ENCODE measurements around the gene HSF5. TPM values are rescaled to one million over a fixed set of nuclear protein-coding genes. Genes with fewer than 3 reads are reported as not detected.

Gene HSF5
- total RNA-seq, 1 experiment from 2014 or later, result not detected

DNA sequence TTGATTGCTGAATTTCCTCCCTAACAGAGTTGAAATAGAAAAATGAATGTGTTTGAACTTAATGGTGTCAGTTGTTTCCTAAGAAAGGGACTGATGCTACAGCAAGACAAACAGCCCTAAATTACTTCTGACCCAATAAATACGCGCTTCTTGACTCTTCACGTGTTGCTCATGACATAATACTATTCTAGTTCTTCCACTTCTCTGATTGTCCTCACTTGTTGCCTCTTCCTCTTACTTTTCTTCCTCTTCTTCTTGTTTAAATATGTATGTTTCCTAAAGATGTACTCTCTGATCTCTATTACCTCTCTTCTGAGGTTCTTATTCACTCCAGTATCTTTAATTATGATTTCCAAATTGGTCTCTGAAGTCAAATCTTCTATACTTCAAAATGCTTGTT, 103.3 kb downstream of the HSF5 start:
- no peaks in the 10 kb centered on the region for H3K79me1 ChIP-seq (ENCODE audit: insufficient read depth, low read depth, low read length, poor library complexity, severe bottlenecking)
- no peak overlapping the region for H2BK20ac ChIP-seq (ENCODE audit: low read depth, low read length, poor library complexity, severe bottlenecking)
- no peak overlapping the region for H2BK5ac ChIP-seq (ENCODE audit: insufficient read length, low read length)
- H3K27ac ChIP-seq (ENCODE audit: insufficient read length, low read depth, low read length), result no peak overlapping the region
- H3K4me1 ChIP-seq (ENCODE audit: insufficient read depth, low read length), result peaks cover 9% of the 10 kb centered on the region
- no peak overlapping the region for H3K56ac ChIP-seq (ENCODE audit: insufficient read length, low read depth, low read length)
- H2BK12ac ChIP-seq (ENCODE audit: insufficient read length, low read depth, low read length), result no peak overlapping the region
- no peak overlapping the region for H4K91ac ChIP-seq (ENCODE audit: insufficient read length, low read depth, low read length)
- H3T11ph ChIP-seq (ENCODE audit: low read length), result no peak overlapping the region
- no peak overlapping the region for H3K4me3 Mint-ChIP-seq
- H2AFZ ChIP-seq (ENCODE audit: low read length), result no peak overlapping the region
- no CpG with 5 or more reads among the region's 3 CpGs for WGBS (ENCODE audit: extremely low coverage, insufficient read length, low lambda C conversion rate)
- no peak overlapping the region for H3K18ac ChIP-seq (ENCODE audit: insufficient read length, low read depth, low read length)
- H3K9me3 ChIP-seq (ENCODE audit: control insufficient read depth, low read depth, low read length), result no peaks in the 10 kb centered on the region
- no peaks in the 10 kb centered on the region for H3K27me3 Mint-ChIP-seq (ENCODE audit: low read depth)
- no peak overlapping the region for H3K4me2 ChIP-seq (ENCODE audit: insufficient read depth, insufficient read length, low read length)
- no peaks in the 10 kb centered on the region for H3K36me3 Mint-ChIP-seq (ENCODE audit: insufficient read depth in 1 of 3, low read depth in 3 of 3)
- H3K27me3 ChIP-seq (ENCODE audit: insufficient read depth, low read length), result no peaks in the 10 kb centered on the region
- no peak overlapping the region for H3K4ac ChIP-seq (ENCODE audit: low read depth, low read length)
- TF ChIP-seq, protein P1, sequence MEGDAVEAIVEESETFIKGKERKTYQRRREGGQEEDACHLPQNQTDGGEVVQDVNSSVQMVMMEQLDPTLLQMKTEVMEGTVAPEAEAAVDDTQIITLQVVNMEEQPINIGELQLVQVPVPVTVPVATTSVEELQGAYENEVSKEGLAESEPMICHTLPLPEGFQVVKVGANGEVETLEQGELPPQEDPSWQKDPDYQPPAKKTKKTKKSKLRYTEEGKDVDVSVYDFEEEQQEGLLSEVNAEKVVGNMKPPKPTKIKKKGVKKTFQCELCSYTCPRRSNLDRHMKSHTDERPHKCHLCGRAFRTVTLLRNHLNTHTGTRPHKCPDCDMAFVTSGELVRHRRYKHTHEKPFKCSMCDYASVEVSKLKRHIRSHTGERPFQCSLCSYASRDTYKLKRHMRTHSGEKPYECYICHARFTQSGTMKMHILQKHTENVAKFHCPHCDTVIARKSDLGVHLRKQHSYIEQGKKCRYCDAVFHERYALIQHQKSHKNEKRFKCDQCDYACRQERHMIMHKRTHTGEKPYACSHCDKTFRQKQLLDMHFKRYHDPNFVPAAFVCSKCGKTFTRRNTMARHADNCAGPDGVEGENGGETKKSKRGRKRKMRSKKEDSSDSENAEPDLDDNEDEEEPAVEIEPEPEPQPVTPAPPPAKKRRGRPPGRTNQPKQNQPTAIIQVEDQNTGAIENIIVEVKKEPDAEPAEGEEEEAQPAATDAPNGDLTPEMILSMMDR (conservative IDR thresholded peaks at IDR 0.05), result no peak
- no peak overlapping the region for H3K23ac ChIP-seq (ENCODE audit: insufficient read length, low read depth, low read length)
- H3K79me2 ChIP-seq (ENCODE audit: insufficient read depth, low read length), result no peaks in the 10 kb centered on the region
- no peak for DNase-seq
- peaks cover 27 to 29% of the 10 kb centered on the region in 2 experiments for H3K4me1 Mint-ChIP-seq
- H3K27ac Mint-ChIP-seq, result no peak overlapping the region
- H2BK120ac ChIP-seq (ENCODE audit: low read depth, low read length, poor library complexity, severe bottlenecking), result no peak overlapping the region
- no peak overlapping the region for H2AK5ac ChIP-seq (ENCODE audit: insufficient read length, low read length)
- no peaks in the 10 kb centered on the region for H3K23me2 ChIP-seq (ENCODE audit: insufficient read length, low read depth, low read length, poor library complexity, severe bottlenecking)
- no peak overlapping the region for H3K14ac ChIP-seq (ENCODE audit: insufficient read depth, low read length)
- no peak overlapping the region for H4K8ac ChIP-seq (replicated peaks; ENCODE audit: insufficient read length, low read depth, low read length)
- H4K20me1 ChIP-seq (ENCODE audit: control insufficient read depth, insufficient read depth, insufficient read length), result no peaks in the 10 kb centered on the region
- H4K5ac ChIP-seq (ENCODE audit: insufficient read length, low read depth, low read length), result no peak overlapping the region
- no peak overlapping the region for H2BK15ac ChIP-seq (ENCODE audit: low read depth, low read length)
- H3K9me3 Mint-ChIP-seq, result no peaks in the 10 kb centered on the region
- H3K9ac ChIP-seq (ENCODE audit: extremely low read depth, insufficient read length, low read length), result no peak overlapping the region

Measured in H9 (cell line).